ENCODE measurements around the gene KRT71.

KRT71 gene

DNA sequence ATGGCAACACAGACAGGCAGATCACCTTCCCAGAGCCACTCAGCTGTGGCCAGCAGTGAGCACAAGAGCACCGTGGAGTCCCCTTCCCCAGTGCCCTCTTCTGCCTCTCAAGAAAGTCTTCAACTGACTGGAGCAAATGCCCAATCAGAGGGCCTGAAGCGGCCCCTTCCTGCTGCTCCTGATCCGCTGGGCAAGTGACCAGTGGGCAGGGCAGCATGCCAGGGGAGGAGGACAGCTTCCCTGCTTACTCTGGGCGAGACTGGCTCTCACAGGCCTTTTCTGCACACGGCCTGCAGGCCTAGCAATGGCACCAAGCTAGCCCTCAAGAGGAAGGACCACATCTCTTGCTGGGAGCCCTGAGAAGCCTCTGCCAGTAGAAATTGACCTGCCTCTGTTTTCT lies 890 bp downstream of the KRT71 start:
- TF ChIP-seq, protein P1, sequence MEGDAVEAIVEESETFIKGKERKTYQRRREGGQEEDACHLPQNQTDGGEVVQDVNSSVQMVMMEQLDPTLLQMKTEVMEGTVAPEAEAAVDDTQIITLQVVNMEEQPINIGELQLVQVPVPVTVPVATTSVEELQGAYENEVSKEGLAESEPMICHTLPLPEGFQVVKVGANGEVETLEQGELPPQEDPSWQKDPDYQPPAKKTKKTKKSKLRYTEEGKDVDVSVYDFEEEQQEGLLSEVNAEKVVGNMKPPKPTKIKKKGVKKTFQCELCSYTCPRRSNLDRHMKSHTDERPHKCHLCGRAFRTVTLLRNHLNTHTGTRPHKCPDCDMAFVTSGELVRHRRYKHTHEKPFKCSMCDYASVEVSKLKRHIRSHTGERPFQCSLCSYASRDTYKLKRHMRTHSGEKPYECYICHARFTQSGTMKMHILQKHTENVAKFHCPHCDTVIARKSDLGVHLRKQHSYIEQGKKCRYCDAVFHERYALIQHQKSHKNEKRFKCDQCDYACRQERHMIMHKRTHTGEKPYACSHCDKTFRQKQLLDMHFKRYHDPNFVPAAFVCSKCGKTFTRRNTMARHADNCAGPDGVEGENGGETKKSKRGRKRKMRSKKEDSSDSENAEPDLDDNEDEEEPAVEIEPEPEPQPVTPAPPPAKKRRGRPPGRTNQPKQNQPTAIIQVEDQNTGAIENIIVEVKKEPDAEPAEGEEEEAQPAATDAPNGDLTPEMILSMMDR (IDR thresholded peaks at IDR 0.05; ENCODE audit: low read length, missing control alignments): no peak
- H3K4me3 ChIP-seq (replicated peaks; ENCODE audit: low read depth, low read length): no peak overlapping the region
- no peak for DNase-seq (ENCODE audit: low read depth)

DNA sequence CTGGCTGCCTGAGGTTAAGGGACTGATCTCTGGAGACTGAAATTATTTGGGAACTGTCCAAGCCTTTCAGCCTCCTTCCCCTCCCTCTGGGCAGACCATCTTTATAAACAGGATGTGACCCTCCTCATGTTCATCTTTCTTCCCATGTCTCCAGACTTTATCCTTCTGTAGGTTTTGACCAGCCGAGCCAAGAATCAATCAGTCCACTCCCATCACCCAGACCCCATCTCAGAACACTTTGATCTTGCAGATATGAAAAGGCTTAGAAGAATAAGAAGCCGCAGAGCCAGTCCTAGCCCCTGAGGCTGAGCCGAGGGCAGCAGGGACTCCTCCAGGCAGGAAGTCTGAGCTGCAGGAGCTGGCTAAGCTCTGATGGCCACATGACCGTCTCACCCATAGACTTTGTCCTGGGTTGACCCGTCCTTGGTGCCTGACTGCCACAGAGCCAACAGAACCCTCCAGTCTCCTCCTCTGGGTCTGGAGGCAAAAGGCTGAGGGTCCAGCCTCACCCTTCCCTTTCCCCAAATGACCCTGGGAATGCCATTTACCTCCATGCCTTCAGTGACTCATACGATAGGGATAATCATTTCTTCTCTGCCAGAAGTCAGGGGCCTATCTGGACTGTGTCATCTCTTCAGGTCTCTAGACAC lies 1.6 kb downstream of the KRT71 start:
- DNase-seq (ENCODE audit: low read depth): no peak
- TF ChIP-seq, protein P1 (IDR thresholded peaks at IDR 0.05; ENCODE audit: low read length, missing control alignments): no peak
- H3K4me3 ChIP-seq (replicated peaks; ENCODE audit: low read depth, low read length): no peak overlapping the region

DNA sequence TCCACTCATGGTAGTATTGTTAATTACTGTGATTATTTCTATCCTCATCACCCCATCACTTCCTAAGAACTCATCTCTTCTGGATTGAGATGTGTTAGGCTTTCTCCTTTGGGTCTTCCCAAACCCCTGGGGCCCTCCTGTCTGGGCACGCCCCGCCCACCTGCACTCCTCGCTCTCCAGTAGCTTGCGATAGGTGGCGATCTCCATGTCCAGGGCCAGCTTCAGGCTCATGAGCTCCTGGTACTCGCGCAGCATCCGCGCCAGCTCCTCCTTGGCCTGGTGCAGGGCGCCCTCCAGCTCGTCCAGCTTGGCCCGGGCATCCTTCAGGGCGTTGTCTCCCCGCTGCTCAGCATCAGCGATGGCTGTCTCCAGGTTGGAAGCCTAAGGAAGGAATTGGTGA lies 6.8 kb downstream of the KRT71 start:
- no peak overlapping the region for H3K4me3 ChIP-seq (replicated peaks; ENCODE audit: low read depth, low read length)
- DNase-seq (ENCODE audit: low read depth): no peak
- TF ChIP-seq, protein P1 (IDR thresholded peaks at IDR 0.05; ENCODE audit: low read length, missing control alignments): no peak

DNA sequence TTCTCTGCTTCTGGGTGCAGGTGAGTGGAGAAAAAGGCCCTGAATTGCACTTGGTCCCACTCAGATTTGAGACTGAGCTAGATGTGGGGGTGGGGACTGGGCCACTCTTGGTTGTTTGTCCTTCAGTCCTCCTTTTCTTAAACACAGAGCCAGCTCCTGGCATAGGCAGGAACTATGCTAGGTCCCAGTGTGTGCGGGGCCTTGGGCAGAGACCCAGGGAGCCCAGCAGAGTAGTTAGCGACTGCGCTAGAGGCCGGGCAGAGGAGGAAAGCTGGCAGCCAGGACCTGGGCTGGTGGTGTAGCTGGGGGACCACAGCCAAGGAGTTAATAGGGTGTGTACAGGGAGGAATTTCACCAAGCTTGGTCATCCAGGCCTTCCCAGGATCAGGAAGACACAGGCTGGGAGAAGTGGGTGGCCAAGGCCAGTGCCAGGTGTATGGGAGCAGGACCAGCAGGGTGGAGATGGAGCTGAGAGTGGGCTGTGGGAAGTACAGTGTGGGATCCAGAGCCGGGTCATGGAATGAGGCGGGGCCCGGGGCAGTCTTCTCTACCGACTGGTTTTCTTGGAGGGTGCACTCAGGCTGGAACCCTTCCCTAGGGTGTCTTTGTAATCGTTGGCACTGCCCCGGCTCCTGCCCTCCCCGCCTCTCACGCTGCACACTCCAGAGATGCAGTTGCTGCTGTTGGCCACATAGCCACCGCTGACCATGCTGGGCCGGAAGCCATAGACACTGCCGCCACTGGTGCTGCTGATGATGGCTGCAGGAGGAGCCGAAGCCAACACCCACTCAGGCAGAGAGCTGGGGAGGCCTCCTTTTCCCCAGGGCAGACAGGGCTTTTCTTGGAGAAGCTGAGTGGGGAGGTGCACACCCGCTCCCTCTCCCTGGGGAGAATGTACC lies 8.7 kb downstream of the KRT71 start:
- no peak overlapping the region for H3K4me3 ChIP-seq (replicated peaks; ENCODE audit: low read depth, low read length)
- TF ChIP-seq, protein P1 (IDR thresholded peaks at IDR 0.05; ENCODE audit: low read length, missing control alignments): no peak
- no peak for DNase-seq (ENCODE audit: low read depth)

DNA sequence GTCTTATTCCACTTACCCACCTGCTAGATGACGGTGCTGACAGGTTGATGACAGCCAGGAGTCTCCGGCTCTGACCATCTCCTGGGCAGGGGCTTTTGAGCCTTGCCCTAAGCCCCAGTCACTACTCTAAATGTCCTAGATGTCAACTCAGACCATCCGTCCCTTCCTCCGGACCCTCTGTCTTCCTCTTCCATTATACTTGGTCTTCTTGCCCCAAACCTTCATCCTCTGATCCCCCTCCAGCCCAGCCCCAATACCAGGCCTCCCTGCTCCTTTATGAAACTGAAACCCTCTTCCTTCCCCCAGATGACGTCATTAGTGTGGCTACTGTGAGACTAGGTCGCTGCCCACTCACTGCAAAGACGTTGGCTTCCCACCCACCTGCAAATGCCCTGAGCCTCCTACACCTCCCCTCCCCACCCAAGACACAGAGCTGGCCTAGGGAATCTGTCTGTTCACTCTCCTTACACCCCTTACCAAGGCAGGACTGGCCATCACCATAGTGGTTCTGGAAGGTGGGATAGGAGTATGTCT lies 10.1 kb downstream of the KRT71 start:
- H3K4me3 ChIP-seq (replicated peaks; ENCODE audit: low read depth, low read length): no peak overlapping the region
- DNase-seq (ENCODE audit: low read depth): no peak
- TF ChIP-seq, protein P1 (IDR thresholded peaks at IDR 0.05; ENCODE audit: low read length, missing control alignments): no peak

DNA sequence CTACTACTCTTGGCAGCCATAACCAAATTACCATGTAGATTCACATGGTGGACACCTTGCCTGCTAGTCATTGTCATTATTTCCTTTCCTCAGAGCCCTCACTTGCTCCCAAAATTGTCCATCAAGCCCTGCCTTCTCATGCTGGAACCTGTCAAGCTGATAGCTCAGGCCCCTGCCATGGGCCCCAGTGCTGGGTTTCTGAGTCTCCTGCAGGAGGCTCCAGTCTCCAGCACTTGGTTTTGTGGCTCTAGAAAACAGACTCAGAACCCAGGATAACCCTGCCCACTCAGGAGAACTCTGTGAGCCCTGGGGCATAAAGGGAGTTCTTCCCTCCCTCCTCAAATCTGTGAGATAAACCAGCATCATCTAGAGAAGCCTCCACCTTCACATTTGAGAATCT lies 10.8 kb downstream of the KRT71 start:
- no peak overlapping the region for H3K4me3 ChIP-seq (replicated peaks; ENCODE audit: low read depth, low read length)
- DNase-seq (ENCODE audit: low read depth): no peak
- TF ChIP-seq, protein P1 (IDR thresholded peaks at IDR 0.05; ENCODE audit: low read length, missing control alignments): no peak
